ENCODE measurements around the gene GRB10.
"Not testable (repeated sequence)": the region's sequence is repeated elsewhere in the genome, so short reads cannot be mapped to it uniquely, and the experiment has no call there.

Gene GRB10

GRCh38 chr7:50596484-50596883, 186.2 kb downstream of the GRB10 start:
- no peak for DNase-seq

- no peak for DNase-seq
Observed at GRCh38 chr7:50595491-50596102, 187.1 kb downstream of the GRB10 start.

- no peak for DNase-seq
Observed at GRCh38 chr7:50594734-50595485, 187.8 kb downstream of the GRB10 start.

DNA sequence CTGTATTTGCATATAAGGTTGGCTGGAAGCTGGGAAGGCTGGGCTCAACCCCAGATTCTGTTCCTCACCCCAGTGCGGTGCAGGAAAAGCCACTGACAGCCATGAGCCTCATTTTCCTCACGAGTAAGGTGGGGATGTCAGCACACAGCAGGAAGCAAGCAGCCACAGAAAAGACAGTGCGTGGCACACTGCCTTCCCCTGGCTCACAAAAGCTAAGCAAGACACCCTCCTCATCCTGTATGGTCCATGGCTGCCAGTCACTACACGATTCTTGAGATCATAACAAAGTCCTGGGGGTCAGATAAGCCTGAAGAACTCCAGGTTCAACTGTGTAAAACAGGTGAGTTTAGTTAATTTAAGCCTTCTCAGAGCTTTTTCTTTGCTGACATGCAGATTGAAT, 188.6 kb downstream of the GRB10 start:
- DNase-seq: no peak

GRCh38 chr7:50592940-50593339, 189.8 kb downstream of the GRB10 start:
- no peak for DNase-seq

- DNase-seq: peak; percentile 81
Observed at GRCh38 chr7:50591480-50592438, 190.9 kb downstream of the GRB10 start.

- no peak for DNase-seq
Observed at GRCh38 chr7:50591098-50591479, 191.6 kb downstream of the GRB10 start.

DNA sequence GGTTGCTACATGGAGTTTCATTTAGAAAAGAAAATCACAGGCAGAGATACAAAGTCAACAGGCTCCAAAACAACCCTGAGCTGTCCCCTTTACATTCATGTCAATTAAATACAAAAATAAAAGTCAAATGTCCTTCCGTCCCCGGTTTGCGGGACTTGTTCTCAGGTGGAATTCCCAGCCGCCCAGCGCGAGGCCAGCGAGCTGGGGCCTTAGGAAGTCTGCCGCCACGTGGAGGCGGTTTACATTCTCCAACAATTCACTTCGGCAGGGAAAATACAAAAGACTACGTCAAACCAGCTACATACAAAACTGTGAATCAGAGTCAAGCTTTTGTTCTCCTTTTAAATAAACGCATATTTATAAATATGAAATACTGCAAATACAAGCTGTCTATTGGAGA, 192.2 kb downstream of the GRB10 start:
- DNase-seq: no peak

GRCh38 chr7:50589364-50589763, 193.3 kb downstream of the GRB10 start:
- DNase-seq: no peak

DNA sequence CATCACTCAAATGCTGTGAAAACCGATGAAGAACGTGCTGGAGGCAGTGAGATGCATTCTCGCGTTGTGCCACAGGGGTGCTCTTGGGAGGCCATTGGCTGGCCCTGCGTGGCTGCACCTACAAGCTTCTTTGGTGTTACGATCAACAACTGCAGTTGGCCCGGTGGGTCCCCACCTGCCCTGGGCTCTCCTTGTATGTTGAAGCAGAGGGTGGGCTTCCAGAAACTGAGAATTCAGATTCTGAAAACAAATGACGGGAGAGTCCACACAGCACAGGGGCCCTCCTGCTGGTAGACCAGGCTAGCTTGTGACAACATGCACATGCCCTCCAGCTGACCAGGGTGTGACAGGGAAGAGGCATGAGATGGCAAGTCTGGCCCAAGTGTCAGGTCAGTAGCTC, 193.8 kb downstream of the GRB10 start:
- DNase-seq: no peak

DNA sequence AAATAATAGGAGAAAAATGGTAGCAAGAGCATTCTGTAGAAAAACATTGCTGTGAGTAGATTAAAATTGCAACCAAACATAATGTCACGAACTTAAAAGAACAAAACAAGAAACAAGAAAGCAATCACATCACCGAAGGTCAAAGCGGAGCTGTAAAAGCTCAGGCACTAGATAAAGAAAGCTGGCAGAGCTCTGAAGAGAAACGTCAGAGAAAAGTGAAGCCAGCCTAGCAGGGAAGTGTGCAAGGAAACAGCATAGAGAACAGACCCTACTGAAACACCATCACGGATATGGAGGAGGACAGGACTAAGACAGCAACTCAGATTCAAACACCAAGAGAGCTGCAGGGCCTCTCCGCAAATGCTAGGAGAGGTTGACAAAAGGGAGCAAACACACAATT, 195.0 kb downstream of the GRB10 start:
- no peak for DNase-seq

GRCh38 chr7:50584793-50585408, 197.8 kb downstream of the GRB10 start:
- no peak for DNase-seq

DNA sequence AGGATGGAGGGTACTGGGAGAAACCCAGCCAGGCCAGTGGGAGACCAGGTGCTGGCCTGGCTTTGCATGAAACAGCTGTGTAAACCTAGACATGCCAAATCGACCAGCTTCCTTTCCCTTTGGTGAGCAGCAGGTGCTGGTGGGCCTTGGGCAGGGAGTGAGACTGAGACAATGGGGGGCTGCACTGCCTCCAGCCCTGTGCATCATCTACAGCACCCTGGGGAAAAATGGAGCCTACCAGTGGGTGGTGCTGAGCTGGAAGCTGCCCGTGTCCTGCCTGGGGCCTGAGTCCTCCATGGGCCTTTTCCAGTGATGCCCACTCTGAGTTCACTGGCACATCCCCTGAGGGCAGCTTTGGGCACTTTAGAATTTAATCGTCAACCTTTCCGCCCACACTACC, 198.3 kb downstream of the GRB10 start:
- no peak for DNase-seq

GRCh38 chr7:50583295-50583694, 199.4 kb downstream of the GRB10 start:
- not testable (repeated sequence) for DNase-seq

- not testable (repeated sequence) for DNase-seq
Observed at GRCh38 chr7:50582271-50582670, 200.4 kb downstream of the GRB10 start.

GRCh38 chr7:50580666-50581065, 202.0 kb downstream of the GRB10 start:
- DNase-seq: not testable (repeated sequence)

DNA sequence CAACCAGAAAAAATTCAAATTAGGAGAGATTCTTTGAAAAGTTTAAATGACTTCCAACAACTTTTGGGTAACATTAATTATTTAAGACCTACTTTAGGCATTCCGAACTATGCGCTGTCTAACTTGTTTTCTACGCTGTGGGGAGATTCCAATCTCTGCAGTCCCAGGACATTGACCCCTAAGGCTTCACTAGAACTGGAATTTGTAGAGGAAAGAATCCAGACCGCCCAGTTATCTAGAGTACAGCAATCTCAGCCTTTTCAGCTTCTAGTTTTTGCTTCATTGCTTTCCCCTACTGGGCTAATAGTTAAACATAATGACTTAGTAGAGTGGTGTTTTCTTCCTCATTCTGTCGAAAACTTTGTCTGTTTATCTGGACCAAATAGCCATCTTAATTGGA, 202.6 kb downstream of the GRB10 start:
- DNase-seq: no peak

DNA sequence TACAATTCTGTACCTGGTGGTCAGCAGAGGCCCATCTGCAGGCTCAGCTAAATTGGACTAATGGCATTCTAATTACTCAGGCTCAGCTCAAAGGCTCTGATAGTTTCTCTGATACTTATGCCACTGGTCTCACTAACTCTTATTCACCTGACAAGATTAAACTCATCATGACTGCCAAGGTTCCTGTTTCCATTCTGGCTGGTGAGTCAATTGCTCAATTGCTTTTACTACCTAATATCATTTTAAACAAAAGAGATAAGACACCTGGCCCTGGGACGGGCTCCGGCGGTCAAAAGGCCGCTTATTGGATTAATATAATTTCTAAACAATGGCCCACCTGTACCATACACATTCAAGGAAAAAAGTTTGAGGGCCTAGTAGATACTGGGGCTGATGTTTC, 204.6 kb downstream of the GRB10 start:
- DNase-seq: not testable (repeated sequence)

DNA sequence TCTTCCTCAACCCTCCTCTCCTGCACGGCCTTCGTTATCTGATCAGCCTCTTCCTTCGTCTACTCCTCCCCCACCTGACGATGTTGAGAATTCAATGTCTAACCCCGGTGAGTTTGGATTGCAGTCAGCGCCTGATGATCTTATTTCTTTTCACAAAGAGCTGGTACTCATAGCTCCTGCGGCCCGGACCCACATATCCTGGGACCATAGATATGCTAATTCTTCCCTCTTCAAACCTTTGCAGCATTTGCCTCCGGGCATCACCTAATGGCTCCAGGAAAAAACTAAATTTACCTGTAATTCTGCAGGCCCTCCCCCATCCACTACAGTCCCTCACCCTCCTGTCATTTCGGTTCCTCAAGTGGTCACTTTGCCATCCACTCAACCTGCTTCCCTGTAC, 205.1 kb downstream of the GRB10 start:
- no peak for DNase-seq

DNA sequence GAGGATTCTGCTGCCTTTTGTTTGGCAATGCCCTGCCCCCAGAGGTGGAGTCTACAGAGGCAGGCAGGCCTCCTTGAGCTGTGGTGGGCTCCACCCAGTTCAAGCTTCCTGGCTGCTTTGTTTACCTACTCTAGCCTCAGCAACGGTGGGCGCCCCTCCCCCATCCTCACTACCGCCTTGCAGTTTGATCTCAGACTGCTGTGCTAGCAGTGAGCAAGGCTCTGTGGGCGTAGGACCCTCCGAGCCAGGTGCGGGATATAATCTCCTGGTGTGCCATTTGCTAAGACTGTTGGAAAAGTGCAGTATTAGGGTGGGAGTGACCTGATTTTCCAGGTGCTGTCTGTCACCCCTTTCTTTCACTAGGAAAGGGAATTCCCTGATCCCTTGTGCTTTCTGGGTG, 206.3 kb downstream of the GRB10 start:
- DNase-seq: not testable (repeated sequence)

GRCh38 chr7:50567715-50568261, 214.9 kb downstream of the GRB10 start:
- no peak for DNase-seq

- no peak for DNase-seq
Observed at GRCh38 chr7:50565977-50566376, 216.7 kb downstream of the GRB10 start.

- DNase-seq: no peak
Observed at GRCh38 chr7:50565559-50565916, 217.2 kb downstream of the GRB10 start.

Data from kidney glomerular epithelial cell (primary cell).